ELR (cell line): ENCODE results near the gene MUTYH.
"Not testable (repeated sequence)": the region's sequence is repeated elsewhere in the genome, so short reads cannot be mapped to it uniquely, and the experiment has no call there.

Experiments
- DNase-seq: peaks from one replicate; pipeline ENCODE4 v3.0.0-alpha.2; 2015; ENCODE audit warnings: low read depth

Gene MUTYH

DNA sequence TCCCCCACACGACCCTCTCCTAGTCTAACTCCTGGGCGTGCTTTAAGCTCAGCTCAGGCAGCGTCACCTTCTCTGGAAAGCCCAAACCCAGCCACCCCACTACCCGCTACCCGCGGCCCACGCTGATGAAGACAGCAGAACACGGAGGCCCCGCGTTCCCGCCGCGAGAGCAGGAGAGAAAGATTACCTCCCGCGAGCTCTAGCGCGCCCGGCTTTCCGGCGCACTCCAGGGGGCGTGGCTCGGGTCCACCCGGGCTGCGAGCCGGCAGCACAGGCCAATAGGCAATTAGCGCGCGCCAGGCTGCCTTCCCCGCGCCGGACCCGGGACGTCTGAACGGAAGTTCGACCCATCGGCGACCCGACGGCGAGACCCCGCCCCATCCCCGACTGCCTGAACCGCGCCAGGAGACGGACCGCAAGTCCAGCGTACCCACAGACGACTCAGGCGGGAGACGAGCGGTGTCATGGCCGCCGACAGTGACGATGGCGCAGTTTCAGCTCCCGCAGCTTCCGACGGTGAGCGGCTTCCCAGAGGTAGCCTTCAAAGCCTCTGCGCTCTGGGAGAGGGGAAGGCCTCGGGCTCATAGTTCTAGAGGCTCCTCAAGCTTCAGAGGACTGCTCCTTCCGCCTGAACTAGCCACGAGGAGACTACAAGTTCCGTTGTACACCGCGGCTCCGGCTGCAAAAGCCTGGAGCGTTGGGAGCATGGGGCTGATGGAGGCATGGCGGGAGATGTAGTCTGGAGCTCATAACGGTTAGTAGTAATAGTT, at the start of gene MUTYH, which contains the start of gene TOE1:
Gene MUTYH (minus strand): TSS at position 652 of the 770 bp plus-strand sequence. CDS start 5,935 bp downstream, outside the sequence.
Gene TOE1 (plus strand): TSS at position 382 of the 770 bp plus-strand sequence. CDS start 83 bp downstream, at position 465.
- peak; percentile 96 for DNase-seq

DNA sequence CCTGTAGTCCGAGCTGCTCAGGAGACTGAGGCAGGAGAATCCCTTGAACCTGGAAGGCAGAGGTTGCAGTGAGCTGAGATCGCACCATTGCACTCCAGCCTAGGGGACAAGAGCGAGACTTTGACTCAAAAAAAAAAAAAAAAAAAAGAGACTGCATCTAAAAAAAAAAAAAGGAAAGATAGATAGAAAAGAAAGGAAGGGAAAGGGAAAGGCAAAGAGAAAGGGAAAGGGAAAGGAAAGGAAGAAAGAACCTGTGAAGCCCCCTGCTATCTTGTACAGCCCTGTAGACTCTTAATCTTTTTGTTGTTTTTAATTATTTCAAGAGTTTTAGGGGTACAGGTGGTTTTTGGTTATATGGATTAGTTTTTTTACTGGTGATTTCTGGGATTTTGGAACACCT, 46.0 kb upstream of the MUTYH start:
- no peak for DNase-seq

DNA sequence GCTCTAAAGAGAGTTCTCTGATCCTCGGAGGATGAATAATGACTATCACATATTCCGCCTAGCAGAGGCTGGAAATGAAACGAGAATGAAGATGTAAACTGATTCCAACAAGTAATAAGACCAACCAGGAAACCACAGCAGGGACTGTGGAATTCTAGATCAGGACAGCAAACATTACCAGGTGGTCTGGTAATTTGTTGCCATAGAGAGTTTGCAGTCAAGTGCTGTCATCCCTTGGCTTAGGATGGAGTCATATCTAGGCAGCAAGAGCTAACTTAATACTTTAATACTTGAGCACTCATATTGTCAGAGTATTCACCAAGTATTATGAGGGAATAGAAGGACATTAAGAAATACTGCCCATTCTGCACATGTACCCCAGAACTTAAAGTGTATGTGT, 45.1 kb upstream of the MUTYH start:
- no peak for DNase-seq

DNA sequence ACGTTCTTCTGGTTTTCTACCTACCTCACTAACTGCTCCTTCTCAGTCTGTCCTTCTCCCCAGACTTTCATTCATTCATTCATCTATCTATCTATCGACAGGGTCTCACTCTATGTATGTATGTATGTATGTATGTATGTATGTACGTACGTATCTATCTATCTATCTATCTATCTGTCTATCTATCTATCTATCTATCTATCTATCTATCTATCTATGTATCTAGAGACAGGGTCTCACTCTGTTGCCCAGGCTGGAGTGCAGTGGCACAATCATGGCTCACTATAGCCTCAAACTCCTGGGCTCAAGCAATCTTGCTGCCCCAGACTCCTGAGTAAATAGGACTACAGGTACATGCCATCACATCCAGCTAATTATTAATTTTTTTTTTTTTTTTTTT, 44.0 kb upstream of the MUTYH start:
- not testable (repeated sequence) for DNase-seq

DNA sequence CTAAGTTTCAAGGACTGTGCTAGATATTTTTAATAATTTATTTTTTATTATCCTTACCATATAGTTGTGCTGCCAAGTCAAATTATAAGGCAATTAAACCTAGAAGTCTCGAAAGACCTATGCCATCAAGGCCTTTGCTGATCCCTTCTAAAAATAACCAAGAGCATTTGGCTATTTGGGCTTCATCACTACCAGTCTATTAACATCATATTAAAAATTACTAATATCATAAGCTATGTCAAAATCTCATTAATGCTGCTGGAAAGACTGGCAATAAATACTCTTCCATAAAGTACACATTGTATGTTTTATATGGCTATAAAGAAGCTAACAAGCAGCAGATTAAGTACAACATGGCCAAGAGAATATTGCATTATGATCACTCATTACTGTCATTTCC, 43.0 kb upstream of the MUTYH start:
- no peak for DNase-seq

DNA sequence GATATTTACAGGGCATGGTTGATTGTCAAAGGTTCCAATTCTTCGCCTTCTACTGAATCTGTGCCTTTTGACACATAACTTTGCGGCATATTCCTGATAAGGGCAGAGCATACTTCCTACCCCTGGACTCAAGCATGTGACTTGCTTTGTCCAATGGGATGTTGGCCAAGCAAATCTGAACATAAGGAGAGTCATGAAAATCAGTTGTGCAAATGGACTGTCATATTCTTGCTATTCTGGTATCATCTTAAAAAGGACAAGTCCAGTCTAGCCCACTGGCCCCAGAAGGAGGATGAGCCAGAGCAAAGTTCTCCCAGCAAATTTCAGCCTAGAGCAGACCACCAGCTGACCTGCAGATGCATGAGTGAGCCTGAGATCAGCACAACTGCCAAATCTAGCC, 41.0 kb upstream of the MUTYH start:
- DNase-seq: no peak

DNA sequence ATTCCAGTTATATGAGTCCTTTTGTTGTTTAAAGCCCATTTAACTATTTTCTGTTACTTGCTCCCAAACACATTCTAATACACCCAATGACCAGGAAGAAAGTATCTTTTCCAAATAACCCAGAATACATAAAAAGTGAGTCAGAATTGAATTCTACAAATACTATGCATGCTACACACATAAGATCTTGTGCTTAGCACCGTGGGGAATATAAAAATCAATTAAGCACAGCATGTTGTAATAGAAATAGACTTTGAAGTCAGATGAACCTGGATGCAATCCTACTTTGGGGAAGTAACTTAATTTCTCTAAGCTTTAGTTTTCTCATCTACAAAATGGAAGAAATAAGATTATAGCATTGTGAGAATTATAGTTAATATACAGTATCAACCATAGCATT, 40.5 kb upstream of the MUTYH start:
- DNase-seq: no peak

DNA sequence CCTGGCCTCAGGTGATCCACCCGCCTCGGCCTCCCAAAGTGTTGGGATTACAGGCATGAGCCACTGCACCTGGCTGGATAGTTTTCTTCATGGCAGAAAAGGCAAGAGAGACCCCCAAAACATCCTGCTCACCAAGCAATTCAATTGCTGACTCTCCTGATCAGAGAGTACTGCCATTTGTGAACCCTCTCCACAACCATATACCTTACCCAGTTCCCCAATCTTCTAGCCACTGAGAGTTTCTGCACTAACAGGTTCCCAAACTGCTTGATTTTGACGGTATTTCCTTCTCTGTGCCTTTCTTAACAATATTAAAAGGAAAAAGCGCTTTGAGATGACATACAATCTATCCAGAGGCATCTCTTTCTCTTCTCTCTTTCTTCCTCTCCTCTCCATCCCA, 39.9 kb upstream of the MUTYH start:
- DNase-seq: no peak

DNA sequence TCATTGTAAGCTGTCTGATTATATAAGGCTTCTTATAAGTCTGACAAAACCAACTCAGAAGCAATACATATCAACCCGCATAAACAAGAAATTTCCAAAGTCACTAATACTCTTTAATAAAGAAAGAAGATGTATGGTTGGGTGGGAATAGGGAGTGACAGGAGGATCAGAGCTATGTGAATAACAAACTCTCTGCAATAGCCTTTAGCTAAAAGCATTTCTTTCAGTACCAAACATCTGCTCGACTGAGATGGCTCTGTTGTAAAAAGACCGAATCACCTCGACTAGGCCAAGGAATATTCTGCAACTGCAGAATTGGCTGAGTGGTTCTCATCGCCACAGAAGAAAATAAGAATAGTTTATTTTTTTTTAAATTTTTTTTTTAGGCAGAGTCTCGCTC, 39.3 kb upstream of the MUTYH start:
- DNase-seq: no peak

DNA sequence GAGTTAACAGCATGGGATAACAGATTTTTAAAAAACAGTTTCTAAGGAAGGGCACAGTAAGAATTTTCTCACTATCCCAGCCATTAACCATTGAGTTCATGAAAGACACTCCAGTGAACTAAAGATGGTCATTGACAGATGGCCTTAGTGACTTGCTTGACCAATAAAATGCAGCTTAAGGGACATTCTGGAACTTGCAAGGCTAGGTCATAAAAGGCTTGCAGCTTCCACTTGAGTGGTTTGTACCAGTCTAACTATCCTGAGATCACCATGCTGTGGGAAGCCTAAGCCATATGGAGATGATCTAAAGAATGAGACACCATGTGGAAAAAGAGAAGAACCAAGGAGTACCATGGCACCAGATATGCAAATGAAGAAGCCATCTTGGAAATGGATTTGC, 37.9 kb upstream of the MUTYH start:
- DNase-seq: no peak

DNA sequence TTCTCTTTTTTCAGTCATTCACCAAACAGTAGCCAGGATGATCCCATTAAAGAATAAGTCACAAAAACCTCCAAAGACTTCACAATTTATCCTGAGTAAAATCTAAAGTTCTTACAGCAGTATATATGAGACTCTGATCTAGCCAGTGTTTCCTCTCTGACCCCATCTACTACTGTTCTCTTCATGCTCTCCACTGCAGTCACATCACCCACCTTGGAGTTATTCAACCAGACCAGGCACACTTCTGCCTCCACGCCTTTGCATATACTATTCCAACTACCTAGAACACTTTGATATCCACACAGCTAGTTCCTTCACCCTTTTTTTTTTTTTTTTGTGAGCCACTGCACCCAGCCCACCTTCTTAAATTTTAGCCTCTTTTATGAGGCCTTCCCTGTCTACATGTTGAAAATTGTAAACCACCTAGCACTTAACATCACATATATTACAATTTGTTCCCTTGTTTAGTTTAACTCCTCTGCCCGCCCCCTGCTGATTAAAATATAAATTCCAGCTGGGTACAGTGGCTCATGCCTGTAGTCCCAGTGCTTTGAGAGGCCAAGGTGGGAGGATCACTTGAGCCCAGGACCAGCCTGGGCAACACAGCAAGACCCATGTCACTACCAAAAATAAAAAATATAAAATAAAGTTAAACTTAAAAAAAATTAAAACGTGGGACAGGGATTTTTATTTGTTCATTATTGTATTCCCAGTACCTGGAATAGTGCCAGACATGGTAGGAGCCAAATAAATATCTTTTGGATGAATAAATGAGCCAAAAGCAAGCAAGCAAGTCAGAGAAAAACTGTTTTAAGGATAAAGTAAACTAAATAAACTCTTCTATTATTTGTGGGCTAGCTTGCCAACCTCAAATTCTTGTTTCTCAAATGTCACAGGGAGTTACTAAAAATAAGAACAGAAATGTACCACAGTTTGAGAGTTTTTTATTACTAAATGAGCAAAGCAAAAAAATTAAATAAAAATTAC, 35.2 kb upstream of the MUTYH start:
- DNase-seq: peak; percentile 28

DNA sequence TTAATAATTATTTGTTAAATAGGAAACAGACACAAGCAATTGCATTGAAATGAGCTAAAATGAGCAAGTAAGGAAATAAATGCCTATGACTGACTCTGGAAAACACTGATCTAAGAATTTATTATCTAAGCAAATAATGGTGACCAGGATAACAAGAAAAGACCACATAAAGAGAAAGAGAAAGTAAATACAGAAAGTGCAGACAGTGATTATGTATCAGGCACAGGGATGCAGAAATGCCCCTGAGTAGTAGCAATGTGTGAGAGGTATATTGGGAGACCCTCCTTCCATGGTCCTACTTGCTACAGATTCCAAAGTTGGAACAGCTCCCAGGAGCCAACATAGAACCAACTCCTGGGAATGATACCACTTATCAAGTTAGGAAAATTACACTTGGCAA, 33.3 kb upstream of the MUTYH start:
- DNase-seq: no peak

DNA sequence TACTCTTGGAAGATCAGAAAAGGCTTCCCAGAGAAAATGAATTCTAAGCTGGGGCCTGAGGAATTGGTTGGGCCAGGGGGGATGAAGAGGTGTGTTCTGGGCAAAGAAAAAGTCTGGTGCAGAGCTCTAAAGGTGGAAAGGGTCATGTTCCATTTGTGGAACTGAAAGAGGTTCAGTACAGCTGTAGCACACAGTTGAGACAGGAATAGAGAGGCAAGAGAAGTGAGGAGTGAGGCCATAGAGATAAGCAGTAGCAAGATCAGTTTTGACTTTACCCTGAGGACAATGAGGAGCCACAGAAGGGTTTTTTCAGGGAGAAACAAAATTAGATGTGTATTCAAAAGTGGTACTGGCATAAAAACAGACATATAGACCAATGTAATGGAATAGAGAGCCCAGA, 30.3 kb upstream of the MUTYH start:
- no peak for DNase-seq

DNA sequence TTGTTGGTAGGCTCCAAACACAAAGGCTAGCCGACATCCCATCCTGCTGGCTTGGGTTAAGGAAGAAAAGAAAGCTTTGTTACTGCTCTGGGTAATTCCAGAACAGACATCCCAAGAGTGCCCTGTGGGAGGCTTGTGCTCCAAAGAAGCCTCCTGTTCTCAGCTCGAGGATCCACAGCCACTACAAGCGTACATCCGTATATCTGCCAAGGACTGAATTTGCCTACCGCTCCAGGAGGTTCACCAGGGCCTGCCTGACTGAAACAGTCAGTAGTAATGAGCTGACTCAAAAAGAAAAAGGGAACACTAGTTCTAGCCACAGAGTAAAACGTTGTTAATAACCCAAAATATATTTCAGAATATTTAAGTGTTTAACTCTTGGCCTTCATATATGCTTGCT, 24.8 kb upstream of the MUTYH start:
- DNase-seq: no peak

DNA sequence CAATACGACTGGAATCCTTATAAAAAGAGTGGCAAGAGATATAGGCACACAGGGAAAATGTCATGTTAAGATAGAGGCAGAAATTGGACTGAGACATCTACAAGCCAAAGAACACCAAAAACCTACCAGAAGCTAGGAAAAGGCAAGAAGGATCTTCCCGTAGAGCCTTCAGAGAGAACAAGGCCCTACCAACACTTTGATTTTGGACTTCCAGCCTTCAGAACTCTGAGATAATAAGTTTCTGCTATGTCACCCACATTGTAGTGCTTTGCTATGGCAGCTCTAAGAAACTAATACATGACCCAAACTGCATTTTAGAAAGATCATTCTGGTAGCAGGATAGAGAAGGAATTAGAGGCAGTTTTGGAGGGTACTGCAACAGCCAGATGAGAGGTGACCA, 24.1 kb upstream of the MUTYH start:
- DNase-seq: no peak

DNA sequence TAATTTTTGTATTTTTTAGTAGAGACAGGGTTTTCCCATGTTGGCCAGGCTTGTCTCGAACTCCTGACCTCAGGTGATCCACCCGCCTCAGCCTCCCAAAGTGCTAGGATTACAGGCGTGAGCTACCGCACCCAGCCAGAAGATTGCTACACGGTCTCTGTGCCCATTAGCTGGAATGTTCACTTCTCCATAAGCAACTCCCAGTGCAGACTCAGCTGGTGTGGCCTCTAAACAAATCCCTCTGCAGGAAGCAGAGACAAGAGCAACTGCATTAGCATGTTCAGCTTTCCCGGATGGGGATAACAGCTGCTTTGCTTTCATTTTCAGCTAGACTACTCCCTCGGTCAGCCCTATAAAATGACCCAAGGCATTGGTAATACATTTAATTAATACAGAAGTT, 20.7 kb upstream of the MUTYH start:
- DNase-seq: peak; percentile 66

DNA sequence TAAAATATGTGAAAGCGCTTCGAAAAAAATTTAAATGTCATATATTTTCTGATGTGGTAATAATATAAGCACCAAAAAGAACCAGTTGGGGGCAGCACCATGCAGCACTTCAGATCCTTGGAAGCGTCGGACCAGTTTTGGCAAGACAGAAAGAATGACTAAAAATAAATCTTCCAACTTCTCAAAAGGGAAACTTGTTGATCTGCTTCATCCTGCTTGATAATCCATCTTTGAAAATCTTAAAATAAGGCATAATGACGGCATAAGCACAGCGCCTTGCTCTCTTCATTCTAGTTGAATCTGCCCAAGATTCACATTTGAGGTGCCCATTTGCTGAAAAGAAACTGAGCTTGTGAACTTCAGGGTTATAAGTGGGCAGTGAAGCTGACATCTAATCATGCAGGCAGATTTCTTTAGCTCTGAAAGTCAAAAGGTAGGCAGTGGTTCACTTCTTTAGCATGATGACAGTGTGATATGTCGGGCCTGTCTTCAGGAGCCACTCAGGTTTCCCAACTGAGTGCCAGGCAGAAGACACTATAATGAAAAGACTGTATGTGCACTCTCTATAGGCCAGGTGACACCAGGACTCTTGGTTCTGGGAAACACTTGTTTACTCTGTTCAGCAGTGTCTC, 19.8 kb upstream of the MUTYH start:
- DNase-seq: peak; percentile 76

DNA sequence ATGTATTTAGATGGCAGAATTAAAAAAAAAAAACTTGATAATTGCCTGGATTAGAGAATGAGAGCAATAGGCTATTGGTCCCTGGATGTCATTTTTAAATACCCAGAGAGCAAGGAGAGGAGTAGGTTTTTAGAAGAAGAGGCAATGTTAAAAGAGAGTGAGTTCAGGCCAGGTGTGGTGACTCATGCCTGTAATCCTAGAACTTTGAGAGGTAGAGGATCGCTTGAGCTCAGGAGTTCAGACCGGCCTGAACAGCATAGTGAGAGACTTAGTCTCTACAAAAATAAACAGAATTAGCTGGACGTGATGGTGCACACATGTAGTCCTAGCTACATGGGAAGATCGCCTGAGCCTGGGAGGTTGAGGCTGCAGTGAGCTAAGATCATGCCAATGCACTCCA, 15.9 kb upstream of the MUTYH start:
- no peak for DNase-seq

DNA sequence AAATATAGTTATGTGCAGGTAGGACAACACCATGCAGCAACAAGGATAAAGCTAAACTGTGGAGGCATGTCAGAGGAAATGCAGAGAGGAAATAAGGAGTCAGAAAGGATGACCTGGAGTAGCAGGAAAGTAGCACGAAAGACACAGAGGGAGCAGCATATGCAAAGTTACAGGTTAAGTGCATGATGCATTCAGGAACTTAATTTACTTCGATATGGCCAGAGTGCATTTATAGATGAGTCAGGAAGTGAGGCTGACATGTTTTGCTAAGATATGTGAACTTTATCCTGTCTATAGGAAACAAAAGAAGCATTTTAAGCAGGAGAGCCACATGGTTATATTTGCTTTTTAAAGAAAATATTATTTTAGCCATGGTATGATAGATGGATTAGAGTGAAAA, 15.4 kb upstream of the MUTYH start:
- peak; percentile 8 for DNase-seq

DNA sequence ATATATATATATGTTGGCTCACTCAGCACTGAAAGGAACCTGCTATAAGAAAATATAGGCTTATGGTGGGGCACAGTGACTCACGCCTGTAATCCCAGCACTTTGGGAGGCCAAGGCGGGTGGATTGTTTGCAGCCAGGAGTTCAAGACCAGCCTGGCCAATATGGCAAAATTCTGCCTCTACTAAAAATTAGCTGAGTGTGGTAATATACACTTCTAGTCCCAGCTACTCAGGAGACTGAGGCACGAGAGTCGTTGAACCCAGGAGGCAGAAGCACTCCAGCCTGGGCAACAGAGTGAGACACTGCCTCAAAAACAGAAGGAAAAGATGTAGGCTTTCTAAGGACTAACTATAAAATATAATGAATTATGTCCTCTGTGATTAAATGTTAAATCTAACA, 14.6 kb upstream of the MUTYH start:
- DNase-seq: no peak

DNA sequence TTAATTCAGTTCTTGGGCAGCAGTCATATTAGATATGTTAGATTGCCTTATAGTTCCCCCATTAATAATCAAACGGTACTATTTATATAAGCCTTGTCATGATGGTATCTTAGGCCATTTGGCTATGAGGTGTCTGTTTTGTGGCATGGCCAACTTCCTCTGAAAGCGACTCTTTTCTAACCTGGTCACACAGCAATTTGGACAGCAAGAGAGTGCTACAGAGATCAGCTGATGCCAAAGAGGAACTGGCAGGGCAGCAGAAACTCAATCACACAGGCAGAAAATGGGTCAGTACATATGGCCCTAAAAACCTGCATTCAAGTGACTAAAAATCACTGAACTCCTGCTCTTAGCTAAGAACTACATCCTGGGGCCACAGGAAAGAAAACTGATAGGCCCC, 13.4 kb upstream of the MUTYH start:
- no peak for DNase-seq

DNA sequence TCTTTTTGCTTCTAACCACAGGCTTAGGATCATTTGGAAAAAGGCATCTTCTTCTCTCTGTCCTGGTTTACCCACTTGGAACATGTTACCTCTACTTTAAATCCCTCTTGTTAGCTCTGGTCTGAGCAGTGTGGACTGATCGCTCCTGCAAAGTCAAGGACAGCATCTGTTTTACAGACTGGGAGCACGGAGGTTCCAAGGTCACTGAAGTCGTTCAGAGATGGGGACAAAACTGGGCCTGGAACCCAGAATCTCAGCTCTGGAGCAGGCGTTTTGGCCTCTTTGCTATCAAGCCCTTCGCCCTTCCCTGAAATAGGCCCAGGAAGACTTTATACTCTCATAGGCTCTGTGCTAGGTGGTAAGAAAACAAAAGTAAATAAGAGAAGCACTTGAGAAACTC, 11.3 kb upstream of the MUTYH start:
- no peak for DNase-seq
